Suprapubic skin (tissue), 4 donors: ENCODE data around the gene ACTR1A.

Experiments used
- EP300 ChIP-seq: sonication (generic); formaldehyde crosslinking; IDR thresholded peaks from one replicate; pipeline ENCODE4 v1.6.1; 2017; ENCODE audit warnings: antibody characterized with exemption
- POLR2A ChIP-seq, 2 donors: fragments of 450-650 bp; IDR thresholded peaks; one replicate each; pipeline ENCODE4 v1.6.1; 2017; ENCODE audit warnings: antibody characterized with exemption in 2 of 2, mild to moderate bottlenecking in 2 of 2, moderate library complexity in 2 of 2
- POLR2AphosphoS5 ChIP-seq, 3 donors: sonication (generic); formaldehyde crosslinking; IDR thresholded peaks; one replicate each; pipeline ENCODE4 v1.6.1; 2017; ENCODE audit warnings: antibody characterized with exemption in 3 of 3
- TF ChIP-seq, protein P1 (sequence below), 2 donors: fragments of 200-600 bp in 1 of 2; fragments of 450-650 bp in 1 of 2; sonication (generic) in 1 of 2; IDR thresholded peaks; one replicate each; pipeline ENCODE4 v1.5.1; 2016 to 2019; ENCODE audit warnings: antibody characterized with exemption in 2 of 2, mild to moderate bottlenecking in 1 of 2, moderate library complexity in 1 of 2

- TF ChIP-seq POLR2A (IDR thresholded peaks at IDR 0.05) (no peak), POLR2AphosphoS5 (IDR thresholded peaks at IDR 0.05) (no peak), EP300 (no peak)
- TF ChIP-seq, protein P1, sequence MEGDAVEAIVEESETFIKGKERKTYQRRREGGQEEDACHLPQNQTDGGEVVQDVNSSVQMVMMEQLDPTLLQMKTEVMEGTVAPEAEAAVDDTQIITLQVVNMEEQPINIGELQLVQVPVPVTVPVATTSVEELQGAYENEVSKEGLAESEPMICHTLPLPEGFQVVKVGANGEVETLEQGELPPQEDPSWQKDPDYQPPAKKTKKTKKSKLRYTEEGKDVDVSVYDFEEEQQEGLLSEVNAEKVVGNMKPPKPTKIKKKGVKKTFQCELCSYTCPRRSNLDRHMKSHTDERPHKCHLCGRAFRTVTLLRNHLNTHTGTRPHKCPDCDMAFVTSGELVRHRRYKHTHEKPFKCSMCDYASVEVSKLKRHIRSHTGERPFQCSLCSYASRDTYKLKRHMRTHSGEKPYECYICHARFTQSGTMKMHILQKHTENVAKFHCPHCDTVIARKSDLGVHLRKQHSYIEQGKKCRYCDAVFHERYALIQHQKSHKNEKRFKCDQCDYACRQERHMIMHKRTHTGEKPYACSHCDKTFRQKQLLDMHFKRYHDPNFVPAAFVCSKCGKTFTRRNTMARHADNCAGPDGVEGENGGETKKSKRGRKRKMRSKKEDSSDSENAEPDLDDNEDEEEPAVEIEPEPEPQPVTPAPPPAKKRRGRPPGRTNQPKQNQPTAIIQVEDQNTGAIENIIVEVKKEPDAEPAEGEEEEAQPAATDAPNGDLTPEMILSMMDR (IDR thresholded peaks at IDR 0.05): no peak
Measured at GRCh38 chr10:102467318-102467717, 35.2 kb downstream of the ACTR1A start.
